GM18868 (cell line): Measurements from ENCODE around the gene MINDY4B.

Source experiments
- ATAC-seq: cut with Tn5 transposase; IDR thresholded peaks from one replicate; pipeline ENCODE4 v1.9.1; 2021; ENCODE audit warnings: mild to moderate bottlenecking, moderate library complexity; ENCODE audit not compliant: unreplicated experiment

Gene MINDY4B

DNA sequence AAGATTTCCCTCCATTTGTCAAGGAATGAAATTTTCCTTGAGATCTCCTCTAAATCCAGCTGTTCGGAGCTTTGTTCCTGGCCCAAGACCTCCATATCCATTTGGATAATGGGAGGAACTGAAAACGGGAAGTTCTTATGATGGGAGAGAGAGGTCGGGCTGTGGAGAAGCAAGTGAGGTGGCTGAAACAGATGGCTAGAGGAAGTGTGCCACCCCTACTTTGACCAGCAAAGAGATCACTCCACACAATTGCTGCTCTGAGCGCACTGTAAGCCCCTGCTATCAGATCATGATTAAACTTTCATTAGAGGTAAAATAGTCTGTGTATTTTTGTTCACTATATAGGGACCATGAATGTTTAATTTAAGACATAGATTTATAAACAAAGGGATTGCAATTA is at the start of gene MINDY4B:
Gene MINDY4B (minus strand): TSS at position 101 of the 400 bp plus-strand sequence. CDS start 0 bp downstream, at position 101.
- no peak for ATAC-seq

DNA sequence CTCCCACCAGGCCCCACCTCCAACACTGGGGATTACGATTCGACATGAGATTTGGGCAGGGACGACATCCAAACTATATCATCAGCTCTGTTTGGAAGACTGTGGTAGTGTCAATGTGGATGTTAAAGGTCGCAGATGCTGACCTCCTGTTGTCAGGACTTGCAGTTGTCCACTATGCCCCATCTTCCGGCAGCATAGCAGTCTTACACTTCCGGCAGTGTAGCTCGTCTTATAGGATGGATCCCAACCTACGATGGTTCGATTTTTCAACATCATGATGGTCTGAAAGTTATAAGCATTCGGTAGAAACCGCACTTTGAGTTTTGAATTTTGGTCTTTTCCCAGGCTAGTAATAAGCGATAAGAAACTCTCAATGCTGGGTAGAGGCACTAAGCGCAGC is 46.7 kb upstream of the MINDY4B start:
- ATAC-seq: no peak

DNA sequence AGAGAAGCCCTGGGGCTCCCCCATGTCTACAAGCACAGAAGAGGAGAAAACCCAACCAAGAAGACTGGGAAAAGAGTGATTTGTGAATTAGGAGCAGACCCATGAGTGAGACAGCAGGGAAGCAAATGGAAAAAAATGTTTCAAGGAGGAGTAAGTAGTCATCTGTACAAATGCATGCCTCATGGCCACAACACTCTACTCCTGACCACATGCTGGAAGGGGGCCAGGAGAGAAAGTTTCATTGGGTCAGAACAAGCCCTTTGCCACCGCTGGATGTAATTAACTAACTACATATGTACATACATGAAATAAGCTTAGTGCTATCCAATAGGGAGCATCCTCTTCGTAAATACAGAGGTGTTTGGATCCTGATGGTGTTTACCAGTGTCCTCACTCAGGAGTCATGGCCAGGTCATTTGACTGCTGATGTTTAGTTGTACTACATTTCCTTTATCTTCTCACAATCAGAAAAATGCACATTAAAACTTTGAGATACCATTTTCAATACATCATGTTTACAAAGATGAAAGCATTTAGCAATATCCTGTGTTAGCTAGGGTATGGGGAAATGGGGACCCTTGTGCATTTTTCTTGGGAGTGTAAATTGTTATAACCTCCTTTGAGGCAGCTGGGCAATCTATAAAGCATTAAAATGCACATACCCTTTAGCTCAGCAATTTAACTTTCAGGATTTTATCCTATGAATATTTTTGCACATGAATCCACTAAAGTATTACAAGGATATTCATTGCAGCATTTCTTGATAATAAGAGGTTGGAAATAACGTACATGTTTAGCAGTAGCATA is 40.2 kb upstream of the MINDY4B start:
- no peak for ATAC-seq

DNA sequence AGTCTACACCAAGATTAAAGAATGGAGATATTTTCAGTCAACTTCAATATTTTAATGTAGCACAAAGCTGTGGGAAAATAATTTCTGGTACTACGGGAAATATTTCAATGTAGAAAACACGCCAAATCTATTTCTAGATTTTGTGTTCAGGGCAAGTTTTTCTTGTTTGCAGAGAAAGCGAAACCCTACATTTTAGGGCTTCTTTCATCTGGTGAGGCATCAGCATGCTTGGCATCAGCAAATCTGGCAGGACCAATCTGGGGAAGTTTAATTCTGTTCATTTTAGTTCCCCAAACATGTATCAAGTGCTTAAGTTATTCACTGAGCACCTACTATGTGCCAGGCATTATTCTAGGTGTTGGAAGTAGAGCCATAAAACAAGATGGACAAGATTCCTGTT is 37.0 kb upstream of the MINDY4B start:
- no peak for ATAC-seq

DNA sequence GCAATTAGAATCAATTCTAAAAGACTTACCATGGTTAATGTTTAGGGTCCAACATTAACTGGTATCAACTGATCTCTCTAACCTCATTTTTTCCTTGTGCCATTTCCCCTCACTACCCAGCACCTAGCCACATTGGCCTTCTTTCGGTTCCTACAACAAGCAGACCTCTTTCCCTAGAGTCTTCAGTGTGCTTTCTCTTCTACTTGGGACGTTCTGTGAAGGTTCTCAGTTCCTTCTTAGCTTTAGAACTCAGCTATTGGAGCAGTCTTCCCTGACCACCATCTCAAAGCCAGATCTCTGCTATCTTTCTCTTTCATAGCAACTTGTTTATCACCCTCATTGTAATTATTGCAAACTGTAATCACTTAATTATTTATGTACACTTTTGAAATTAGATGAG is 31.5 kb upstream of the MINDY4B start:
- peak; percentile 94 for ATAC-seq

DNA sequence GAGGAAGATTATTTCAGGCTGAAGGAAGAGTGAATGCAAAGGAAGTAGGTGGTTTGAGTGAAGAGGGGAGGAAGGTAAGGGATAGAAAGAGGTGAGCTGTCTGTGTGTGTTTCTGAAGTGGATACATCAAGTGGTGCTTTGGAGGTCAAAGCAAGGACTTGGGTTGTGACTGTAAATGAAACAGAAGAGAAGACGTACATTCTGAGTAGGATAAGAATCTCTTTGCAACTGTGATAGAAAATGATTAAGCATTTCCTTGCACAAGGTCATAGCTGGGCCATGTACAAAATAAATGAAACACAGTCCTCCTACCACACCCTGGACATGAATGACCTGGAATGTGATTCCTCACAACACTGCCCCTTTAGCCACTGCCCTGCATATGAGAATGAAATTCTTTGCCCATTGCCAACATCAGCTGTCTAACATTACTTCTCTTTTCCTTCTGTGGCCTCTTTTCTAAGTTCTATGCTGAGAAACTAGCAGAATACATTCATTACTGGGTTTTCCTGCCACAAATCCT is 28.3 kb upstream of the MINDY4B start:
- no peak for ATAC-seq

DNA sequence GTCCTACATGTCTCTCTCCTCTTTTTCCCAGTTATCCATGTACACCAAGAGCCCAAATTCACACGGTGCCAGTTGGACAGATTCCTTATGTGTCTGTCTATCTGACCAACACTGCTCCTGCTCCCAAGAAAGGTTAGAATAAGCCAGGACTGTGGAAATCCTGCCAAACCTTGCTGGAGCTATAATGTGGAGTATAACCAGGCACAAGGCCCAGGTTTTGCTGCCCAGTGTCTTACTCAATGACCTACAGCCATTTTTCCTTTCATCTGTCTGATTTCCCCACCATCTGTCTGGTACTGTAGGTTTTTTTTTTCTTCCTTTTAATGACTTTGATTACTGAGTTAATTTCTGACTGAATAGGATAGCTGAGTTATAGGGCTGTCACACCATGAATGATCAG is 26.5 kb upstream of the MINDY4B start:
- ATAC-seq: no peak

DNA sequence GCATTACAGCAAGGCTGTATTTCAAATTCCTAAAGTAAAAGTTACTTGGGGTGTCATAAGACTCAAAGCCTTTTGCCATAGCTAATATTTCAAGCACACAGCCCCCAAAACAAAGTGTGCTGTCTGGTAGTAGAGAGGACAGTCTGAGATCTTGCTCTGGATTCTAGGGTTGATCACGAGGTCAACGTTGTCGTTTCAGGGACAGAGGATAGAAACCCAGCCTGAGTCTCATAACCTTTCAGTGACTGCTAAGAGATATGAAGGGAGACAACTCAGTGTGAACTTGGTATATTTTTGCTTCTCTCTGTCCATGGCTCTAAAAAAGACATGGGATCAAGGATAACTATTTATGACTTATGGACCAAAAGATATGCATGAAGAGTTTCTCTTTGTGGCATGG is 25.6 kb upstream of the MINDY4B start:
- ATAC-seq: no peak

DNA sequence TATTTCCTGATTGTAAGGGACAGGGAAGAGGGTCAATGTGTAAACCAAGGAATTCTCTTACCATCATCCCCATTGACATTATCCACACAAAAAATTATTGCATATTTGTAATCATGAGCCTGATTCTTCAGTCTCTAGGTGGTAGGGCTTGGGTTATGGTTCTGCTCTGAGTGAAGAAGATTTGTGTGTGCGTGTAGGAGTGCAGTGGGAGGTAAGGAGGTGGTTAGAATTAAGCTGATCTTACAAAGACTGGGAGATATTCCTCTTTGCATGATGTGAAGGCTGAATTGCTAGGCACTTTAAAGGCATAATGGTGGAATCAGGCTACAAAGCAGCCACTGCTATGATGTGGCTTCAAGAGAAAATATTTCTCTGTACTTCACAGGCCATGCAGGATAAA is 23.0 kb upstream of the MINDY4B start:
- ATAC-seq: no peak

DNA sequence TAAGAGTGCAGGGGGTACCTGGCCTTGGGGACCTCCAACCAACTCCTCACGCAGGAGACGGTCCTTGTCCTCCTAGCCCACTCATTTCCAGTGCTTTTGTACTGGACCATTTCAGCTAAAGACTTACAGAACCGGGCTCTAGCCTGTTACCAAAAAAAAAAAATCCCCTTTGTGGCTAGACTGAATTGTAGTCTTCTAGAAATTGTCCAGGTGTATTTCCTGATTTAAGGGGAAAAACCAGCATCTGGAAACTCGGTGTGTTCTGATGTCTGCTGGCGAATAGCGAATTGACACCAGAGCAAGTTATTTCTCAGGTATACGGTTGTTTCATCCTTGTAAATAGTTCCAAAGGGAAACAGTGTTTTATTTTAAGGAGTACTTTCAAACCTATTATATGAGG is 21.1 kb upstream of the MINDY4B start:
- no peak for ATAC-seq

DNA sequence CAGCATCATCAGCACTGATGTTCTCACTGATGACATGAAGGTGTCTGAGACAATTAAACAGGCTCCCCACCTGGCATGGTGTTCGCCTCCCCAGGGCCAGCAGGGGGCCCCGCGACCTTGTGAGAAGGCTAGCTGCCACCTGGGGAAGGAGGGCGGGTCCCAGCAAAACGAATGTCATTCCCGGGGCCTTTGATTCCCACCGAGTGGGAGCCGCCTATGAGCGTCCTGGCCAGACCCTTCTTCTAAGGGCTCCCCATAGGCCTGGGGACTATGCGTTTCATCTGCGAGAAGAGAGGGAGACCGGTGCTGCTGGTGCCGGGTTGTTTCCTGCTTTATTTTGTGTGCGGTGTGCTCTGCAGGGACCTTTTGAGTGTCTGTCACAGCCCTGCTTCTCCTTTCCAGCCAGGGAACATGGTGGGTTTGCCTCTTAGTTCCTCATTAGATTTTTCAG is 20.5 kb upstream of the MINDY4B start:
- peak; percentile 95 for ATAC-seq

DNA sequence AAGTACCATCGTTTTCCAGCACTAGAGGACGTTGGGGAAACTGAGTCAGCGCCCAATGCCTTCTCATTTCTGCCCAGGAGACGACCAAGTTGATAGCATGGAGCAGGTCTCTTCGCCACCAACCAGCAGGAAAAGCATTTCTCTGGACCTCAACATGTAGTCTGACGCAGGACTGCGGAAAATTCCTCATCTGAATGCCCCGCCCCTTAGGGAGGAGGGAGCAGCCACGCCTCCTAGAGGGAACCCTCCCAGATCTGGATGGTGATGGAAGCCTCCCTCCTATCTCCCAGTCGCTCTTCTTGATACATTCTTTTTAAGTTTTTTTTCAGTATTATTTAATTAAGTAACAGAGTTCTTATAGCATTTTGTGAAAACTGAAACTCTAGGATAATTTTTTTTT is 17.4 kb upstream of the MINDY4B start:
- no peak for ATAC-seq

DNA sequence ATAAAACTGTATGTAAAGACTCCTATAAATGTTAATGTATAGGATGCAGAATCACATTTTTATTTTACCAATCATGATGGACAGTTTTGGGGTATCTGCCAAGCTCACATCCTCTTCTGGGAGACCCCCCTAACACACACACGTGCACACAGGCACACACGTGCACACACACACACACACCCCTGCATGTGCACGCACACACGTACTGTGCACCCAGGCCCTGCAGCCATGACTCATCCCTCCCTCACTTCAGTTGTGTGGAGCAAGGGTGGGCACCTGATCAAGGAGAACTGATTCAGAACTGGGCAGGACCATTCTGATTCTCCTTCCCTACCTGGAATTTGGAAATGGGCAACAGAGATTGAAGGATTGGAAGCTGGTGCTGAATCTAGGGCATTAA is 16.0 kb upstream of the MINDY4B start:
- no peak for ATAC-seq

DNA sequence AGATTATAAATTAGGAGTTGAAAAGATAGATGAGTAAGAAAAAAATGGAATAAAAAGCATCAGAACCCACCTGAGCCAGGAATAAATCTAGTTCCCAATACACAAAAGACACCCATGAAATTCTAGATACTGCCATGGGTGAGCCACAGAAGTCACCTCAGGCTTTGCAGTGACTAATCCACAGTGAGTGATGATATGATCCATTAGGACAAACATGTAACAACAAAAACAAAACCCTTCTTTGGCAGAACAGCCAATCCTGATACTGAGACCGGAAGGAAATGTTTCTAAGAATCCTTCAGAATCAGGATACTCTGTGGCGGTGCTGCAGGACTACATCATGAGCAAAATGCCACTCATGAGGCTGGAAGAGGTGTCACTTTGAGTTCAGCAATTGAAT is 15.0 kb upstream of the MINDY4B start:
- ATAC-seq: no peak

DNA sequence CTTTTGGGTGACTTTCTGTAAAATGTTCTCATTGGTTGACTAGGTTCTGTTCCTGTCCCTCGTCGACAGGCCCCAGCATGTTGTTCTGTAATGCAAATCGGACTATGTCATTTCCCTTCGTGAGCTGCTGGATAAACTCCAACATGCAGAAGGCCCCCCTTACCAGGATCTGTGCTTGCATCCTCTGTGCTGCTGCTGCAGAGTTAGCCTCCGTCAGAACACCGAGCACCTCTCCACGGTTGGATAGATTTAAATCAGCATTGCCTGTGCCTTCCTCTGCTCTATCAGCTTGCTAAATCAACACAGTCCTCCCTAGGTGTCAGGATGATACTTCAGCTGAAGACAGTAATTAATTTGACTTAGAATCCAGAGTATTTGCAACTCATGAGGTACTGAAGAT is 12.7 kb upstream of the MINDY4B start:
- no peak for ATAC-seq

DNA sequence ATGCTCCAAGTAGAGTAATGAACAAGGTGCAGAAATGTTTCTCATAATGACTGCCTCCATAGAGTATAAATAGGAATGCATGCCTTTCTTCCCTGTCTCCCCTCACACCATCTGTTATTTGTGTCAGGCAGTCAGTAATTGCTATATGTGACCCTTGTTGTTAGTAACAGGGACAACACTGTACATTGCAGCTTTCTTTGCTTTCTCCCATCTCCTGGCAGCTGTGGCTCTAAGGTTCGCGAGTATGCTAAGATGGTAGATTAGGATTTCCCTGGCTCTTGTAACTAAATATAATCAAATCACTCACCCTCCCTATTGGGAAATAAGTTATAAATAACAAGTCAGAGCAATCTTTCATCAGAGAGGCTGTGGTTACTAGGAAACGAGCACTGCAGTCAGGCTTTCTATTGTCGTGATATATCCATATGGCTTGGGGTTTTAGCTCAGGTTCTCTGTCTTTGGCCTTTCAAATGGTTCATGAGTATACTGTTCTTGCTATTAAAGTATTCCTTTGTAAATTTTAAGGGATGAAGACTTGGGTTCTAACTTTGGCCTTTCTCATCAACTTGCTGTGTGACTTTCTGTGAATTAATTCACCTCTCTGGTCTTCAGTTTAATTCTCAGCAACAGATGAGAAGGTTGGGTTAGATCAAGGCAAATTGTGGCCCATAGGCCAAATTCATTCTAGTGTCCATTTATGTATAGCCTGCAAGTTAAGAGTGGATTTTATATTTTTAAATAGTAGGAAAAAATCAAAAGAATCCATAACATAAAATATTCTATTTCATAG is 8.1 kb upstream of the MINDY4B start:
- ATAC-seq: no peak

DNA sequence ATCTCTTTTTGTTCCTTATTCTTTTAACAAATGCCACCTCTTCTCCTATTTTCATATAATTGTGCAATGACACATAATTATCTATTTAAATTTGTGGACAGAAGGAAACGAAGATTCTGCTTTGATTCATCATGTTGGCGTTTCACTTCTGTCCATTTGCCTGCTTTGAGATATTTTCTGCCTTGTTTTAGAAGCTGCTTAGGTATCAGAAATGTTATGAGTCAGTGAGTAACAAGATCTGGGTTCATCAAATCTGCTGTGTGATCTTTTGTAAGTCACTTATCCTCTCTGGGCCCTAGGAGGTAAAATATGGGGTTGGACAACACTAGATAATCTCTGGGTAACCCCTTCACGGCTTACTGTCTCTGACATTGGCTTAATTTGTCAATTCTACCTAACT is 7.3 kb upstream of the MINDY4B start:
- ATAC-seq: peak; percentile 72

DNA sequence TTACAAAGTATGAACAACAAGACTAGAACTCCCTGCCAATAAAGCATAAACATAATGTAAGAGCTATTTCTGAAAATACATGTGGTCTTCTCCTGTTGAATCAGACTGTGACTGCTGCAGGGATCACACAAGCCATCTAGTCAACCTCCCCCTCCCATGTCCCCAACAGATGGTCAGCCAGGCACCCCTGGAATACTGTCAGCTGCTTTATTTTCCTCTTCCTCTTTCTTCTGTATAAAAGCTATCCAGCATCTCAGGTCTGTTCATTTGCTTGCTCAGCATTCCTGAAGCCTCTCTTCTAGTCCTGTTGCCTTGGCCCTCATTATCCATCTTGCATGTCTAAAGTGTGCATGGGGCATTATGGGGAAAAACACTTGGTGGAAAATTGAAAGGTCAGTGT is 6.5 kb upstream of the MINDY4B start:
- no peak for ATAC-seq

DNA sequence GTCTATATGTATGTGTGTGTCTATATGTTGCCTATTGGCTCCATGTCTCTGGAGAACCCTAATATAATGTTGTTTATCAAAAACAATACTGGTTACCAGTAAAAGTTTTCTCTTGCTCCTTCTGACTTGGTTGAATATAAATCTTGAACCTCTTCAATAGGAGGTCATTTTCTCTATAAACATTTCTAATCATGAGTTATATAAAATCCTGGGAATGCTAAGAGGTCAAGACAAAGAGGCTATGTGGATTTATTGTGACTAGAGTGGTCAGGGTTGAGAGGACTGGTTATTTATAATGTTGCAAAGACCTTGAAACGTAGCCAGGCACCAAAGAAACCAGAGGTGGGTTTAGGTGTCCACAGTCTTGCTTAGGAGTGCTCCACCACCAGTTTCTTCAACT is 1.2 kb upstream of the MINDY4B start:
- ATAC-seq: no peak

DNA sequence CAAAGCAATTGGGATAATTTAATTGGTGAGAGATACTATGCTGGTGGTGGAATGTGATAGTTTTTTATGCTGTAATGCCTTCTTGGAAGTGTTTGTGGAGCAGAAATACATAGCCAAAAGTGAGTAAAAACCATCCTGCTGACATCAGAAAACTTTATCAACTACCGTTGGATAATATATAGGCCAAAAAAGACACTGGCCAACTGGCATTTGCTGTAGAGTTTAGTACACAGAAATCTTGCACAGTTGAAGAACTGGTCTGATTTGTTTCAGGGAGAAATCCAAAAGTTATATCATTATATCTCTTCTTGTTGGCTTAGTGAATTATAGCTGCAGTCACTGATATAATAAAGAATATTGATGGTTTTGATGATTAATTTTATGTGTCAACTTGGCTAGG is 507 bp upstream of the MINDY4B start:
- ATAC-seq: no peak

DNA sequence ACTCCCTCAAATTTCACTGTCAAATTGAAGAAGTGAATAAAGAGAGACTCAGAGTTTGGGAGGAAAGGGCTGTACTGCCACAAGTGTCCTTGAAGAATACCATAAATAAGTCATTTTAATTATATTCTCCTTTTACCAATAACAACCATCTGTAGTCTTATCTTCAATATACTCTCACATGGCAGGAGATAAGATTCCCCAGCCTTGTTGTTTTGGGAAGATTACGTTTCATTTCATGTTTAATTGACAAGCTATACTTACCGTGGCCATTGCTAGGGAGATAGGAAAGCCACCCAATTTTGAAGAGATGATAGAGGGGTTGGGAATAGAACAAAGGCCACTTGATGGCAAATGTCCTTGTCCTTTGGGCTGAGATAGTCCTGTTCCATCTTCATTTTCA is 2.3 kb downstream of the MINDY4B start:
- no peak for ATAC-seq

DNA sequence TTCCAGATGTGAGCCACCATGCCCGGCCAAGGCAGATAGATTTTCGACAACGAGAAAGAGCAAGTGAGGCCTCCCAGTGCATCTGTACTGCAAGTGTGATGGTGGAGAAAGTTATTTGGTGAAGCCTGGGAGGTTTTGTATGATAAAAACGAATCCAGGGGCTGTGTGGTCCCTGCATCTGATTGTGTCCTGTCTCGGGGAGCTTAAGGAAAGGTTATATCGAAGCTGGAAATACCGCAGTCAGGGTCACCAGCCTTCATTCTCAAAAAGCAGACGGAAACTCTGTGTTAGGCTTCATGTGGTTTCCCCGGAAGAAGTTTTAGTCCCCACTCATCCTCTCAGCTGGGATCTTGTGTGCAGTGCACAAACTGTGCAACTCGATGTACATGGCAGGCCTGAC is 3.4 kb downstream of the MINDY4B start:
- no peak for ATAC-seq
